ENCODE data around the gene DLG5.

- TF ChIP-seq CTCF (IDR thresholded peaks at IDR 0.05; ENCODE audit: low read depth, low read length, missing input control) (no peak), EGR1 (IDR thresholded peaks at IDR 0.05; ENCODE audit: low read depth in 2 of 2) (no peak), REST (IDR thresholded peaks at IDR 0.05) (no peak), JUND (IDR thresholded peaks at IDR 0.05) (no peak), HNF4G (IDR thresholded peaks at IDR 0.05) (no peak)
Measured at GRCh38 chr10:77791506-77791905, 135.0 kb downstream of the DLG5 start.
